Body of pancreas (tissue), 4 donors: Measurements from ENCODE around the gene GABRG3.

ENCODE experiments used
- CTCF ChIP-seq, 7 experiments: fragments of 450-650 bp in 4 of 7; fragments of 200-600 bp in 3 of 7; sonication (generic) in 3 of 7; IDR thresholded peaks; one replicate each; pipeline ENCODE4 v1.5.1; 2016 to 2019; ENCODE audit warnings: antibody characterized with exemption in 7 of 7
- POLR2A ChIP-seq, 3 donors: fragments of 450-650 bp; IDR thresholded peaks; one replicate each; pipeline ENCODE4 v1.6.1; 2016; ENCODE audit warnings: antibody characterized with exemption in 3 of 3, mild to moderate bottlenecking in 2 of 3

GRCh38 chr15:27550635-27551034 is 579.7 kb downstream of the GABRG3 start:
- no peak for TF ChIP-seq CTCF (IDR thresholded peaks at IDR 0.05)
- no peak for TF ChIP-seq POLR2A (IDR thresholded peaks at IDR 0.05)
